ENCODE data around the gene ATP11A.
A peak's percentile ranks its signal among the peaks of the same experiment; 100 is the strongest.
"Not testable (repeated sequence)": the region's sequence is repeated elsewhere in the genome, so short reads cannot be mapped to it uniquely, and the experiment has no call there.

ATP11A gene

GRCh38 chr13:112671359-112671758, 18.5 kb upstream of the ATP11A start:
- DNase-seq: no peak

- no peak for DNase-seq
Measured at GRCh38 chr13:112672651-112673284, 17.1 kb upstream of the ATP11A start.

GRCh38 chr13:112674412-112675365, 15.1 kb upstream of the ATP11A start:
- DNase-seq: no peak

GRCh38 chr13:112675366-112675756, 14.5 kb upstream of the ATP11A start:
- no peak for DNase-seq

DNA sequence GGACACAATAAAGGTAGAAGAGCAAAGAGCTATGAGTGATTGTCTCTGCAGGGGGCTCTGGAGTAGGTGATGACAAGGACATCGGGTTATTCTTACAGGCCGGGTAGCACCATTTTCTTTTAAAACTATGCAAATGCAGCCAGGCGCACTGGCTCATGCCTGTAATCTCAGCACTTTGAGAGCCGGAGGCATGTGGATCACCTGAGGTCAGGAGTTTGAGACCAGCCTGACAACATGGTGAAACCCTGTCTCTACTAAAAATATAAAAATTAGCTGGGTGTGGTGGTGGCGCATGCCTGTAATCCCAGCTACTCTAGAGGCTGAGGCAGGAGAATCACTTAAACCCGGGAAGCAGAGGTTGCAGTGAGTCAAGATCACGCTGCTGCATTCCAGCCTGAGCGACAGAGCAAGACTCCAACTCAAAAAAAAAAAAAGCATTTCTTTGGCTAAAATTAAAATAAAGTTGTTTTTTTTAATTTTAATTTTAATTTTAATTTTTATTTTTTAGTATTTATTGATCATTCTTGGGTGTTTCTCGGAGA, 12.3 kb upstream of the ATP11A start:
- DNase-seq: not testable (repeated sequence)

DNA sequence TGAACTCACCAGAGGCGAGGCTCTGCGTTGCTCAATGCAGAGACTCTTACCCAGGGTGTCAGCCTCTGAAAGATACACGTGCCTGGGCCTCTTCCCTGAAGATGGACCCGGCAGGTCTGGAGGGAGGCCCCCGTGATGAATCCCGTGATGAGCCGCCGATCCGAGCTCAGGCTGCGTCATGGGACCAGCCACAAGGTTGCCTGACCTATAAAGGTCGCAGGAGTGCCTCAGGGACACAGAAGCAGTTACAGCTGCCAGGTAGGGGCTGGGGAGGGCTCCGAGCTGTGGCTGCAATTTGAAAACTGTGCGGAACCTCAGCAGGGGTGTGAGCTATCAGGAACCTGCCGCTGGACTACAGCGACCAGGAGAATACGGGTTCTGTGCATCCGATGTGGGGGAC, 10.5 kb upstream of the ATP11A start:
- no peak for DNase-seq

DNA sequence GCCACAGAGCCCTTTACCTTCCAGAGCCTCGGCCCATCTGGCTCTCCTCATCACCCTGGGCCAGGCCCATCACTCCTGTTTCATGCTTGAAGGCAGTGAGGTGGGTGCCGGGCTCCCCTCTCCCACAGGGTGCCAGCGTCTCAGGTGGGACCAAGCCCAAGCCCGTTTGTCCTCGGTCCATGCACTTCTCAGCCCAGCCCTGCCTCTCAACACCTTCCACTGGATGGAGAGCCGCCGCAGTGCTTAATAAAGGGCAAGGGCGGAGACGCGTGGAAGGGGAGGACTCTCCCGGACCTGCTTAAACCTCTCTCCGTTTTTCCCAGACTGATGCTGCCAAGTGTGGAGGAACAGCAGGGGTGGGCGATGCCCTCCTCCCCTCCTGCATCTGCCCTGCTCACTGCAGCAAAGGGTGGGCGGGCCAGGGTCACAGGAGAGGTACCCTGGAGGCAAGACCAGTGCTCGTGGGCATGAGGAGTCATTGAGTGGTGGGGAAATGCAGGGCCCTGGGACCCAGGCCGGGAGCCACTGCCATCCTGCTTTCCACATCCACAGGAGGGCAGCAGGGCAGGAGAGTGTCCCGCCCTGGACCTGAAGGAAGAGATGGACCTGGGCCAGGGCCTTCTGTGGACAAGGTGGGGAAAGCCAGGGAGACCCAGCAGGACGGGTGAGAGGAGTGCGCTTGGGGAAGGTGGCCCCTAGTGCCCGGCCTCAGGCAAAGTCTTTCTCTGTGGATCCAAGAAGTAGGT, 9.7 kb upstream of the ATP11A start:
- DNase-seq: no peak

- DNase-seq: no peak
Measured at GRCh38 chr13:112680741-112681360, 9.0 kb upstream of the ATP11A start.

GRCh38 chr13:112683581-112683980, 6.3 kb upstream of the ATP11A start:
- no peak for DNase-seq

DNA sequence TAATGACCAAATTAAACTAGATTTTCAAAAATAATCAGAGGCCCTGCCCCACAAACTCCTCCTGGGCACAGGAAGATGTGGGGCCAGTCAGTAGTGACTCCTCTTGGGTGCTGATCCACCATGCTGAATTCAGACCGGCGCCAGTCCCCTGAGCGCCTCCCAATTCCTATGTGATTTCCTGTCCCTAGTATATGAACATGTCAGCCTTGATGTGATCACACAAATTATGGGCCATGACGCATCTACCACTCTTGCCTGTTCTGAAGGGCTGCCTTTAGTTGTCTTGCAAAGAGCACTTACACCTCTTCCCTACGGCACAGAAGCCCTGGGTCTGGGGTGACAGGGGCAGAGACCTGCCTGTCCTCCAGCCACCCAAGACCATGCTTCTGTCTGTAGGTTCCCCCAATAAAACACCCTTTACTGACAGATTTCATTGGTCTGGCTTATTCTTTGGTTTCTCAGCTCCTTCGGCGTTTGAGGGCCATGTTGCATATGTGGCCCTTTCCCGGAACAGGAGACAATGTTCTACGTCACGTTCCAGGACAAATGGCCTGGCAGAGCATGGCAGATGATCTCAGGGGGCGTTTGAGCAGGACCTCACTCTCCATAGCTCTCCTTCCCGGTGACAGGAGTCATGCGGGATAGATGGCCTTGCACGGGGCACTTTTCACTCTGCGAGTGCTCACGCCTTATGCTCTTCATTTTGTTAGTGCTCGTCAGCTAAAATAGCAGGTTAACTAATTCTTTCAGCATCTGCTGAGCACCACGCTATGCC, 5.6 kb upstream of the ATP11A start:
- DNase-seq: no peak

DNA sequence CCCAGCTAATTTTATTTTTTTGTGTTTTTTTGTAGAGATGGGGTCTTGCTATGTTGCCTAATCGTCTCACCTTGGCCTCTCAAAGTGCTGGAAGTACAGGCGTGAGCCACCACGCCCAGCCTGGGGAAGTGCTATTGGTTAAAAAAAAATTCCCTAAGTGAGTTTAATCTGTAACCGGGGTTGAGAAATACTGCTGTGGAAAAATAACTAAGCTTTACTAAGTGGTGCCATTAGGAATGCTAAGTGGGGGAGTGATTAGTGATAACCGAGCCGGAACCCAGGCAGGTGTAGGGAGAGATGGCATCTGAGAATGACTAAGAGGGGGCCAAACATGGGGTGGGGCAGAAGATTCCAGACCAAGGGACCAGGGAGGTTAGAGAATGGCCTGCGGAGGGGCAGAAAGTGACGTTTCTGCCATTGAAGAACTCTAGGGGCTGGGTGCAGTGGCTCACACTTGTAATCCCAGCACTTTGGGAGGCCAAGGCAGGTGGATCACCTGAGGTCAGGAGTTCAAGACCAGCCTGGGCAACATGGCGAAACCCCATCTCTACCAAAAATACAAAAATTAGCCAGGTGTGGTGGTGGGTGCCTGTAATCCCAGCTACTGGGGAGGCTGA, 4.5 kb upstream of the ATP11A start:
- DNase-seq: not testable (repeated sequence)

- DNase-seq: no peak
Measured at GRCh38 chr13:112685896-112686295, 3.9 kb upstream of the ATP11A start.

GRCh38 chr13:112686364-112686763, 3.5 kb upstream of the ATP11A start:
- DNase-seq: no peak

- no peak for DNase-seq
Measured at GRCh38 chr13:112686987-112687386, 2.9 kb upstream of the ATP11A start.

DNA sequence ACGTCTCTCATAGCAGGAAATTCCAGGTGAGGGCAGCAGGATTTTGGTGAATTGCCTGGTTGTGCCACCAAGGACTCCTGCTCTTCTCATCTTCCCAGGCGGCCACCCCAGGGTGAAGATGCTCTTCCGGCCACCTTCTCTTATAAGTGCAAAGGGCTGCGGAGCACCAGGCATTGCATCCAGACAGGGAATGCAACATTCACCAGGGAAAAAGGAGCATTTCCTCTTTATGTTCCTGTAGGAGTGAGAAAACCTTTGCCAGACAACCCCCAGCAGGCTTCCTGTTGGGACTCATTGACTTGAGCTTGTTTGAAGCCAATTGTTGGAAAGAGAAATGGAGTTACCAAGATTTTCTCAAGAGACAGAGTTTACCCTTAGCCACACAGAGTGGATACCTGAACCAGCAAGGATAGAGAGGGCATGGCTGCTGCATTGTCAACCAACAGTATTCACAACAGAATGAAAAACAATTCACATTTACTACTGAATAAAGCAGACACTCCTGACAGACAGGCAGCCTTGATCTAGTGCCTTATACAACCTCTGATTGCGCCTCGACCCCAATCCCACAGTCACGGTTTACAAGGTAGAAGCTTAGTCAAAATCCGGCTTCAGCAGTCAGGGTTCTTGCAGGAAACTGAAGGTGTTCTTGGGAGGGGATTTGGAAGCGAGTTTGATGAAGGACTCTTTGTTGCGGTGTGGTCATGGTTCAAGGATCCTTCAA, 1.8 kb upstream of the ATP11A start:
- DNase-seq: no peak

GRCh38 chr13:112688560-112689302, 1.1 kb upstream of the ATP11A start:
- peak; percentile 44 for DNase-seq

DNA sequence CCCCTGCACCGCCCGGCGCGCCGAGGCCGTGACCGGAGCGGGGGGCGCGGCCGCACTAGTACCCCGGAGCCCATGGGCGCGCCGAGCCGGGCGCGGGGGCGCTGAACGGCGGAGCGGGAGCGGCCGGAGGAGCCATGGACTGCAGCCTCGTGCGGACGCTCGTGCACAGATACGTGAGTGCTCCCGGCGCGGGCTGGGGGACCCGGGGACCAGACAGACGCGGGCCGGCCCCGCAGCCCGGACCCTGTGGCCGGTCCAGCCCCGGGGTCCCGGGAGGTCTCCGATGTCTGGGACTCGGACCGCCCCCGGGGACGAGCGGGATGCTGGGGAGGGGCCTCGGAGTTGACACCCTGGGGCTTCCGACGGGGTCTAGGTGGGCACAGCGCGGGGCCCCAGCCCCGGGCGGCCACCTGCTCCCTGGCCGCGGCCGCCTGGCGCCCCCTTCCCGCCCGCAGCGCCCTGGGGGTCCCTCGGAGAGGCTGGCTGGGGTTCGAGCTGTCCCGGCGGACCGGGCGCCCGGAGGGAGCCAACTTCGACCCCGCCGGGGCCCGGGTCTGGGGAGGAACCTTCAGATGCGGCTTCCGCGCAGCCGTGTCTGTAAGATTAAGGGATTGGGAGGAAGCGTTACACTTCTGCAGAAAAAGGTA, 568 bp downstream of the ATP11A start:
- DNase-seq: no peak

DNA sequence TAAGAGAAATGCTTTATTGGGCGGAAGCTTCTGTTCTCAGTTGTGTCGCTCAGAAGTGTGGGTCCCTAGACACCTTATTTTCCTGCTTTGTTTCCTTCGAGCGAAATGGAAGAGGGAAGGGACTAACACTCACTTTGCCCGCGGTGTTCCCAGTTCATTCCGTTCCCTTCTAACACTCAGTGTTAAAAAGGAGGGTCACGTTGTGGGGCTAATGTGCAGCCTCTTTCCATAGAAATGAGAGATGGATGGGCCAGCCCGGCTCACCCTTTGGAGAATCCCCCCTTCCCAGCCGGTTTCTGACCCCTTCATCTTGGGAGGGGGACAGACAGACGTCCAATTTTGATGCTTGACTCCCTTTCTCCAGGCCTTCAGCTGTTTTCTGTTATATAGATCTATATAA, 2.3 kb downstream of the ATP11A start:
- no peak for DNase-seq

- no peak for DNase-seq
Measured at GRCh38 chr13:112692586-112692985, 2.7 kb downstream of the ATP11A start.

Data from CD4-positive, alpha-beta T cell treated with Interleukin-17A for 1 hour (primary cell).